GM19372 (cell line): ENCODE data around the gene UBE2J1.
"Not testable (repeated sequence)": the region's sequence is repeated elsewhere in the genome, so short reads cannot be mapped to it uniquely, and the experiment has no call there.

Experiments
- ATAC-seq: cut with Tn5 transposase; IDR thresholded peaks from one replicate; pipeline ENCODE4 v1.9.1; 2021; ENCODE audit warnings: mild to moderate bottlenecking, low read depth, moderate library complexity; ENCODE audit not compliant: unreplicated experiment

Gene UBE2J1

GRCh38 chr6:89352278-89353117 is at the start of gene UBE2J1:
TSS of gene UBE2J1 (minus strand) at chr6:89352722. CDS start at chr6:89352569, 153 bp downstream.
- ATAC-seq, result peak; percentile 44

- no peak for ATAC-seq
Measured at GRCh38 chr6:89400912-89401399, 48.4 kb upstream of the UBE2J1 start.

- ATAC-seq, result no peak
Measured at GRCh38 chr6:89400050-89400449, 47.5 kb upstream of the UBE2J1 start.

- ATAC-seq, result no peak
Measured at GRCh38 chr6:89398762-89399525, 46.4 kb upstream of the UBE2J1 start.

- ATAC-seq, result not testable (repeated sequence)
Measured at GRCh38 chr6:89397884-89398283, 45.4 kb upstream of the UBE2J1 start.

GRCh38 chr6:89393659-89394058 is 41.1 kb upstream of the UBE2J1 start:
- no peak for ATAC-seq

GRCh38 chr6:89392823-89393222 is 40.3 kb upstream of the UBE2J1 start:
- no peak for ATAC-seq

- no peak for ATAC-seq
Measured at GRCh38 chr6:89388846-89389245, 36.3 kb upstream of the UBE2J1 start.

GRCh38 chr6:89387516-89388201 is 35.1 kb upstream of the UBE2J1 start:
- ATAC-seq, result peak; percentile 82

GRCh38 chr6:89386917-89387491 is 34.5 kb upstream of the UBE2J1 start:
- ATAC-seq, result peak; percentile 15

GRCh38 chr6:89385846-89386245 is 33.3 kb upstream of the UBE2J1 start:
- no peak for ATAC-seq

GRCh38 chr6:89385156-89385667 is 32.7 kb upstream of the UBE2J1 start:
- no peak for ATAC-seq

- no peak for ATAC-seq
Measured at GRCh38 chr6:89381031-89381430, 28.5 kb upstream of the UBE2J1 start.

GRCh38 chr6:89379281-89379680 is 26.8 kb upstream of the UBE2J1 start:
- ATAC-seq, result no peak

- no peak for ATAC-seq
Measured at GRCh38 chr6:89378628-89379027, 26.1 kb upstream of the UBE2J1 start.

GRCh38 chr6:89375427-89376267 is 23.1 kb upstream of the UBE2J1 start:
- ATAC-seq, result peak; percentile 69

GRCh38 chr6:89372506-89372901 is 20.0 kb upstream of the UBE2J1 start:
- ATAC-seq, result no peak

- peak; percentile 66 for ATAC-seq
Measured at GRCh38 chr6:89371849-89372505, 19.5 kb upstream of the UBE2J1 start.

GRCh38 chr6:89368999-89369398 is 16.5 kb upstream of the UBE2J1 start:
- ATAC-seq, result no peak
